Measurements from ENCODE around the gene P4HA3.

The P4HA3 gene

GRCh38 chr11:74316772-74317505 is 5.5 kb upstream of the P4HA3 start:
- no peak for DNase-seq

GRCh38 chr11:74312326-74312725 is 886 bp upstream of the P4HA3 start:
- no peak for DNase-seq

GRCh38 chr11:74310857-74311256 is 583 bp downstream of the P4HA3 start:
- DNase-seq = no peak

- no peak for DNase-seq
Observed at GRCh38 chr11:74307434-74307833, 4.0 kb downstream of the P4HA3 start.

GRCh38 chr11:74306435-74307175 is 4.8 kb downstream of the P4HA3 start:
- no peak for DNase-seq

- DNase-seq = no peak
Observed at GRCh38 chr11:74299015-74299414, 12.4 kb downstream of the P4HA3 start.

- DNase-seq = no peak
Observed at GRCh38 chr11:74297484-74297883, 14.0 kb downstream of the P4HA3 start.

GRCh38 chr11:74288911-74289310 is 22.5 kb downstream of the P4HA3 start:
- no peak for DNase-seq

- DNase-seq = no peak
Observed at GRCh38 chr11:74288161-74288560, 23.3 kb downstream of the P4HA3 start.

GRCh38 chr11:74284466-74284865 is 27.0 kb downstream of the P4HA3 start:
- DNase-seq = no peak

GRCh38 chr11:74283580-74284180 is 27.8 kb downstream of the P4HA3 start:
- no peak for DNase-seq

- DNase-seq = no peak
Observed at GRCh38 chr11:74282914-74283371, 28.5 kb downstream of the P4HA3 start.

GRCh38 chr11:74282421-74282820 is 29.0 kb downstream of the P4HA3 start:
- no peak for DNase-seq

GRCh38 chr11:74280494-74280893 is 30.9 kb downstream of the P4HA3 start:
- DNase-seq = no peak

- no peak for DNase-seq
Observed at GRCh38 chr11:74279256-74279655, 32.2 kb downstream of the P4HA3 start.

GRCh38 chr11:74278721-74279161 is 32.7 kb downstream of the P4HA3 start:
- no peak for DNase-seq

GRCh38 chr11:74278103-74278502 is 33.3 kb downstream of the P4HA3 start:
- no peak for DNase-seq

- DNase-seq = no peak
Observed at GRCh38 chr11:74276581-74276980, 34.9 kb downstream of the P4HA3 start.

- no peak for DNase-seq
Observed at GRCh38 chr11:74272276-74272675, 39.2 kb downstream of the P4HA3 start.

GRCh38 chr11:74269161-74269811 is 42.2 kb downstream of the P4HA3 start:
- no peak for DNase-seq

- no peak for DNase-seq
Observed at GRCh38 chr11:74268456-74268855, 43.0 kb downstream of the P4HA3 start.

GRCh38 chr11:74267014-74267413 is 44.4 kb downstream of the P4HA3 start:
- no peak for DNase-seq

- no peak for DNase-seq
Observed at GRCh38 chr11:74265256-74265655, 46.2 kb downstream of the P4HA3 start.
